K562 (cell line): ENCODE data around the gene SLC38A10. TPM values are rescaled to one million over a fixed set of nuclear protein-coding genes. Genes with fewer than 3 reads are reported as not detected.

ENCODE experiments used
- ATAC-seq: fragments of 200-7000 bp; cut with Tn5 transposase; 3 replicates; pipeline ENCODE4 v1.9.1; 2020; ENCODE audit warnings: moderate library complexity
- BruUV-seq: library from RNA; stranded (reverse); fragments of 400-500 nt; replicated peaks from 2 replicates; lab custom pipeline; 2021; lab: Mats Ljungman, UMichigan
- CTCF ChIA-PET: fragments of 300-600 bp; formaldehyde crosslinking; extraction: SDS; loops from one replicate; lab custom pipeline; 2021; ENCODE audit warnings: low intra/inter-chr PET ratio; lab: Yijun Ruan, JAX
- POLR2A ChIA-PET: fragments of 300-600, 350-650 bp; sonication (Branson Sonifier 250); formaldehyde crosslinking; extraction: SDS; loops from one replicate; lab custom pipeline; 2021; ENCODE audit warnings: antibody characterized with exemption, inconsistent platforms; lab: Yijun Ruan, JAX
- DNase-seq, 4 experiments: peaks; one replicate each; pipeline versions ENCODE4 v3.0.0 to v3.0.0-alpha.2; 2011 to 2018; ENCODE audit warnings: low spot score in 3 of 4, mixed read lengths in 3 of 4; ENCODE audit errors: extremely low read depth in 1 of 4
- FAIRE-seq: peaks from 2 replicates; lab custom pipeline; 2011; peaks lifted over from hg19 to GRCh38; lab: Jason Lieb, UNC
- H2AFZ ChIP-seq: 2 replicates; pipeline ENCODE4 v1.6.0; 2011; ENCODE audit warnings: low read depth, low read length, control low read depth, inconsistent platforms
- H3K27ac ChIP-seq: fragments of 200-600 bp; 3 replicates; pipeline ENCODE4 v1.8.0; 2011; ENCODE audit warnings: low read depth, mild to moderate bottlenecking, control low read depth, inconsistent platforms, low read length, moderate library complexity, mixed read lengths; ENCODE audit errors: extremely low read depth
- H3K27me3 ChIP-seq, 2 experiments: fragments of 300-600 bp in 1 of 2; 2 replicates in 1 of 2; 3 replicates in 1 of 2; pipeline versions ENCODE4 v1.6.0 to v1.8.0; 2011; ENCODE audit warnings: inconsistent platforms in 2 of 2, low read length in 2 of 2, mild to moderate bottlenecking in 1 of 2, mixed read lengths in 1 of 2, moderate library complexity in 1 of 2; ENCODE audit not compliant: control insufficient read depth in 2 of 2, insufficient read depth in 2 of 2
- H3K36me3 ChIP-seq: fragments of 300-600 bp; 3 replicates; pipeline ENCODE4 v1.8.0; 2011; ENCODE audit warnings: mild to moderate bottlenecking, low read length, inconsistent platforms; ENCODE audit not compliant: control insufficient read depth, insufficient read depth
- H3K4me1 ChIP-seq, 2 experiments: fragments of 200-600 bp in 1 of 2; replicated peaks in 1 of 2; 2 replicates in 1 of 2; 3 replicates in 1 of 2; pipeline versions ENCODE4 v1.5.1 to v1.8.0; 2011; ENCODE audit warnings: inconsistent platforms in 2 of 2, low read length in 2 of 2, mild to moderate bottlenecking in 1 of 2, mixed read lengths in 1 of 2, moderate library complexity in 1 of 2; ENCODE audit not compliant: control insufficient read depth in 2 of 2, insufficient read depth in 2 of 2
- H3K4me2 ChIP-seq: 2 replicates; pipeline ENCODE4 v1.6.1; 2011; ENCODE audit warnings: low read length, control low read depth, inconsistent platforms, mixed read lengths; ENCODE audit not compliant: insufficient read depth
- H3K4me3 ChIP-seq: fragments of 200-600 bp; sonication (generic), shearing (Covaris generic); 2 replicates; pipeline ENCODE4 v1.5.1; 2016; ENCODE audit warnings: control low read depth, inconsistent platforms
- H3K79me2 ChIP-seq: fragments of 200-600 bp; 3 replicates; pipeline ENCODE4 v1.8.0; 2011; ENCODE audit warnings: low read length, inconsistent platforms; ENCODE audit not compliant: control insufficient read depth, insufficient read depth
- H3K9ac ChIP-seq, 2 experiments: 2 replicates each; pipeline versions ENCODE4 v1.6.0 to v1.6.1; 2011; ENCODE audit warnings: low read depth in 2 of 2, low read length in 2 of 2, control low read depth in 1 of 2, inconsistent platforms in 1 of 2, mild to moderate bottlenecking in 1 of 2, mixed read lengths in 1 of 2; ENCODE audit not compliant: insufficient read depth in 1 of 2
- H3K9me1 ChIP-seq: one replicate; pipeline ENCODE4 v1.6.0; 2011; ENCODE audit warnings: inconsistent platforms, mild to moderate bottlenecking, low read length, moderate library complexity; ENCODE audit not compliant: control insufficient read depth, insufficient read depth
- H3K9me3 ChIP-seq: replicated peaks from 2 replicates; pipeline ENCODE4 v1.5.1; 2011; ENCODE audit warnings: low read depth, low read length, inconsistent platforms; ENCODE audit not compliant: control insufficient read depth, insufficient read depth
- H4K20me1 ChIP-seq: replicated peaks from 2 replicates; pipeline ENCODE4 v1.6.1; 2011; ENCODE audit warnings: low read length, inconsistent platforms, mixed read lengths; ENCODE audit not compliant: control insufficient read depth, insufficient read depth
- ADNP ChIP-seq: fragments of 200-800 bp; sonication (Bioruptor generic); IDR thresholded peaks from 2 replicates; pipeline ENCODE4 v1.6.1; 2016; ENCODE audit warnings: missing genetic modification characterization, missing compliant biosample characterization
- PURB ChIP-seq: sonication (generic); formaldehyde crosslinking; IDR thresholded peaks from 2 replicates; pipeline ENCODE4 v1.9.0; 2021; ENCODE audit warnings: low read depth, mild to moderate bottlenecking, missing genetic modification reagents
- ZNF668 ChIP-seq: fragments of 250-450 bp; sonication (Bioruptor Pico); IDR thresholded peaks from 2 replicates; pipeline ENCODE4 v1.8.0; 2022; ENCODE audit warnings: mild to moderate bottlenecking, inconsistent platforms
- WGBS: fragments of 100-300 bp; shearing (Covaris generic); methylation state at CpG from one replicate; pipeline ENCODE4 v1.1.6; 2016; ENCODE audit warnings: low coverage, mixed read lengths; ENCODE audit not compliant: insufficient coverage; ENCODE audit errors: missing lambda C conversion rate; 5-methylcytosine and 5-hydroxymethylcytosine counted together
- in situ Hi-C: fragments of 300-500 bp; cut with MboI; formaldehyde crosslinking; loops from 4 replicates; pipeline ENCODE4 v1.15.0; 2018; ENCODE audit warnings: inconsistent platforms, mixed read lengths
- intact Hi-C: fragments of 100-400 bp; cut with micrococcal nuclease; formaldehyde crosslinking; loops from 2 replicates; pipeline ENCODE4 v1.14.2; 2022
- polyA plus RNA-seq, 8 experiments: library from polyadenylated mRNA; depleted of rRNA in 4 of 8; stranded (reverse) in 5 of 8; unstranded in 3 of 8; fragments of >200 nt; fragmentation: Nextera tagmentation in 2 of 8; fragmentation: Illumina TruSeq in 1 of 8; extraction: Ambion mirVana in 2 of 8; extraction: Trizol in 1 of 8; gene quantifications; 2 replicates each; pipeline versions ENCODE4 v1.2.1 to v1.2.3, GENCODE V29; 2011 to 2014; ENCODE audit warnings: inconsistent platforms in 1 of 8, missing spikeins in 1 of 8
- total RNA-seq, 7 experiments: library from RNA; depleted of rRNA in 6 of 7; stranded (reverse); fragments of >200 nt in 6 of 7; fragmentation: Illumina TruSeq in 2 of 7; extraction: Trizol in 2 of 7; gene quantifications; 2 replicates each; pipeline versions ENCODE4 v1.2.1 to v1.2.3, GENCODE V29; 2011 to 2021; ENCODE audit warnings: low replicate concordance in 1 of 7
- TF ChIP-seq, protein P1 (sequence below): sonication (generic); formaldehyde crosslinking; IDR thresholded peaks from 2 replicates; pipeline ENCODE4 v1.8.1; 2023; ENCODE audit warnings: mild to moderate bottlenecking, missing genetic modification reagents

Gene SLC38A10
- total and polyA plus RNA-seq, 9 of the 15 experiments (the other 6 are each of a cell fraction or from before 2014, with no cell fraction given): 0.45 to 54.2 (median 13.8) TPM

DNA sequence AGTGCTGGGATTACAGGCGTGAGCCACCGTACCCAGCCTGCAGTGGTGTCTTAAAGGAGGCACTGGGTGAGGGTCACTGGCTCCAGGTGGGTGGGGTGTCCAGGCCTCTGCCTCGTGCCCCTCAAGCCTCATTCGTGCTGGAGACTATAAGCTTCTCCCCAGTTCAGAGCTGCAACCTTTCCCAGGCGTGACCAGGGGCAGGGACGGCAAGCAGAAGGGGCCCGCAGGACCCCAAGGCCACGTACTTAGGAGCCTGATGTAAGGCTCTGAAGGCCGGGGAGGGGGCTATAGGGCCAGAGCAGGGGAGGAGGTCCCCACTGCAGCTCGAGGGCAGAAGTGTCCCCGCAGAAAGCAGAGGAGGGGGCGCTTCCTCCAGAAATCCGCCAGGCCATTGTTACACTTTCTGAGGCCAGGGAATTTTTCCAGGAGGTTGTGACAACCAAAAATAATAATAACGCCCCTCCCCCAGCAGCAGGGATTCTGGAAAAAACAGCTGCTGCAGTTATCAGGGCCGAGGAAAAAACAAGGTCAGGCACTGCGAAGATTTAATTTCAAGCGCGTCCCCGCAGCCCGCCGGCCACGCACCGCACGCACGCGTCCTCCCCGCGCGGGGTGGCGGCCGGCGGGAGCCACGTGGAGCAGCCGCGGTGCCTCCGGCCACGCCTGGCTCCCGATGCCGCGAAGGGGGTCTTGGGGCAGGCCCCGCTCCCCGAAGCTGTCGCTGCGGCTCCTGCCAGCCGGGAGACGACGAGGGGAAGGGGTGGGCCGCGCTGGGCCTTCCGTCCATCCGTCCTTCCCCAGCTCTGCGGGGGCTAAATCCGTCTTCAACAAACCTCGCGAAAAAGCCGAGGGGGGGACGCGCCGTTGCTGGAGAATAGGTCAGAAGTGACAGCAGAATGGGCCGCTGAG is 45.8 kb upstream of the SLC38A10 start:
- Histone ChIP-seq H3K4me3 (no peak overlapping the region), H3K36me3 (peaks cover 12% of the 10 kb centered on the region; the same call in 1 of the 3 replicates), H2AFZ (no peak overlapping the region), H4K20me1 (0 out of 2 replicates have a peak, but pooled peaks cover 4% of the 10 kb centered on the region), H3K79me2 (peaks cover 45% of the 10 kb centered on the region), H3K4me2 (no peak overlapping the region), H3K27me3 (no peaks in the 10 kb centered on the region), H3K9me3 (no peaks in the 10 kb centered on the region), H3K9me1 (peaks cover 3% of the 10 kb centered on the region), H3K9ac (no peak overlapping the region), H3K27ac (no peak overlapping the region; the same call in 2 of the 3 replicates), H3K4me1 (peaks cover 0 to 77% of the 10 kb centered on the region in 2 experiments; a peak in 3 of 5 replicates)
- ATAC-seq: no peak
- WGBS: 83% methylated on average over 21 of the region's 60 CpGs
- POLR2A ChIA-PET: interaction anchor here (0.6 kb wide), 1 partner anchor 14 kb away, joined by 4 read pairs; no protein-coding TSS in a partner anchor
- BruUV-seq: no TSS peak
- CTCF ChIA-PET: no interaction called here
- no peak for FAIRE-seq
- intact Hi-C loops: no loop called here
- in situ Hi-C loops: no loop called here
- DNase-seq: no peak
- no peak for TF ChIP-seq ADNP (tag)
- no peak for TF ChIP-seq ZNF668 (CRISPR knock-in tag)
- TF ChIP-seq, protein P1, sequence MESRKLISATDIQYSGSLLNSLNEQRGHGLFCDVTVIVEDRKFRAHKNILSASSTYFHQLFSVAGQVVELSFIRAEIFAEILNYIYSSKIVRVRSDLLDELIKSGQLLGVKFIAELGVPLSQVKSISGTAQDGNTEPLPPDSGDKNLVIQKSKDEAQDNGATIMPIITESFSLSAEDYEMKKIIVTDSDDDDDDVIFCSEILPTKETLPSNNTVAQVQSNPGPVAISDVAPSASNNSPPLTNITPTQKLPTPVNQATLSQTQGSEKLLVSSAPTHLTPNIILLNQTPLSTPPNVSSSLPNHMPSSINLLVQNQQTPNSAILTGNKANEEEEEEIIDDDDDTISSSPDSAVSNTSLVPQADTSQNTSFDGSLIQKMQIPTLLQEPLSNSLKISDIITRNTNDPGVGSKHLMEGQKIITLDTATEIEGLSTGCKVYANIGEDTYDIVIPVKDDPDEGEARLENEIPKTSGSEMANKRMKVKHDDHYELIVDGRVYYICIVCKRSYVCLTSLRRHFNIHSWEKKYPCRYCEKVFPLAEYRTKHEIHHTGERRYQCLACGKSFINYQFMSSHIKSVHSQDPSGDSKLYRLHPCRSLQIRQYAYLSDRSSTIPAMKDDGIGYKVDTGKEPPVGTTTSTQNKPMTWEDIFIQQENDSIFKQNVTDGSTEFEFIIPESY (CRISPR knock-in tag): peak; percentile 39
- no peak for TF ChIP-seq PURB (CRISPR knock-in tag)
- TF ChIP-seq, all 486 proteins: peak for 1
